GM12891 (cell line): ENCODE data around the gene RUSC1. TPM values are rescaled to one million over a fixed set of nuclear protein-coding genes. Genes with fewer than 3 reads are reported as not detected.
A peak's percentile ranks its signal among the peaks of the same experiment; 100 is the strongest.

Experiments
- DNase-seq: peaks from one replicate; pipeline ENCODE4 v3.0.0; 2011; ENCODE audit warnings: low spot score; ENCODE audit not compliant: insufficient read length
- FAIRE-seq: peaks from 2 replicates; lab custom pipeline; 2011; peaks lifted over from hg19 to GRCh38; lab: Jason Lieb, UNC
- PAX5 ChIP-seq: IDR thresholded peaks from 2 replicates; pipeline ENCODE4 v1.6.1; 2011; ENCODE audit warnings: low read length, moderate library complexity, mild to moderate bottlenecking; ENCODE audit not compliant: insufficient read depth, severe bottlenecking
- POLR2A ChIP-seq: IDR thresholded peaks from 2 replicates; pipeline ENCODE4 v1.6.1; 2011; ENCODE audit warnings: low read depth, low read length, control low read depth
- POLR2AphosphoS5 ChIP-seq: IDR thresholded peaks from 2 replicates; pipeline ENCODE4 v1.6.1; 2011; ENCODE audit warnings: low read depth, low read length, control low read depth
- POU2F2 ChIP-seq: IDR thresholded peaks from 2 replicates; pipeline ENCODE4 v1.6.1; 2011; ENCODE audit warnings: low read depth, mild to moderate bottlenecking, control low read depth, low read length, moderate library complexity
- SPI1 ChIP-seq: IDR thresholded peaks from 2 replicates; pipeline ENCODE4 v1.6.1; 2011; ENCODE audit warnings: low read depth, low read length, control low read depth
- TAF1 ChIP-seq: IDR thresholded peaks from 2 replicates; pipeline ENCODE4 v1.6.1; 2011; ENCODE audit warnings: low read depth, low read length, control low read depth
- polyA plus RNA-seq: library from polyadenylated mRNA; unstranded; fragments of >200 nt; gene quantifications from one replicate; pipeline ENCODE4 v1.2.1, GENCODE V29; 2012; ENCODE audit warnings: low read depth, missing spikeins, inconsistent platforms; ENCODE audit not compliant: missing spikeins

RUSC1 gene, protein sequence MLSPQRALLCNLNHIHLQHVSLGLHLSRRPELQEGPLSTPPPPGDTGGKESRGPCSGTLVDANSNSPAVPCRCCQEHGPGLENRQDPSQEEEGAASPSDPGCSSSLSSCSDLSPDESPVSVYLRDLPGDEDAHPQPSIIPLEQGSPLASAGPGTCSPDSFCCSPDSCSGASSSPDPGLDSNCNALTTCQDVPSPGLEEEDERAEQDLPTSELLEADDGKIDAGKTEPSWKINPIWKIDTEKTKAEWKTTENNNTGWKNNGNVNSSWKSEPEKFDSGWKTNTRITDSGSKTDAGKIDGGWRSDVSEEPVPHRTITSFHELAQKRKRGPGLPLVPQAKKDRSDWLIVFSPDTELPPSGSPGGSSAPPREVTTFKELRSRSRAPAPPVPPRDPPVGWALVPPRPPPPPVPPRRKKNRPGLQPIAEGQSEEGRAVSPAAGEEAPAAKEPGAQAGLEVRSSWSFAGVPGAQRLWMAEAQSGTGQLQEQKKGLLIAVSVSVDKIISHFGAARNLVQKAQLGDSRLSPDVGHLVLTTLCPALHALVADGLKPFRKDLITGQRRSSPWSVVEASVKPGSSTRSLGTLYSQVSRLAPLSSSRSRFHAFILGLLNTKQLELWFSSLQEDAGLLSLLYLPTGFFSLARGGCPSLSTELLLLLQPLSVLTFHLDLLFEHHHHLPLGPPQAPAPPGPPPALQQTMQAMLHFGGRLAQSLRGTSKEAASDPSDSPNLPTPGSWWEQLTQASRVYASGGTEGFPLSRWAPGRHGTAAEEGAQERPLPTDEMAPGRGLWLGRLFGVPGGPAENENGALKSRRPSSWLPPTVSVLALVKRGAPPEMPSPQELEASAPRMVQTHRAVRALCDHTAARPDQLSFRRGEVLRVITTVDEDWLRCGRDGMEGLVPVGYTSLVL
- polyA plus RNA-seq, result 8.1 TPM

DNA sequence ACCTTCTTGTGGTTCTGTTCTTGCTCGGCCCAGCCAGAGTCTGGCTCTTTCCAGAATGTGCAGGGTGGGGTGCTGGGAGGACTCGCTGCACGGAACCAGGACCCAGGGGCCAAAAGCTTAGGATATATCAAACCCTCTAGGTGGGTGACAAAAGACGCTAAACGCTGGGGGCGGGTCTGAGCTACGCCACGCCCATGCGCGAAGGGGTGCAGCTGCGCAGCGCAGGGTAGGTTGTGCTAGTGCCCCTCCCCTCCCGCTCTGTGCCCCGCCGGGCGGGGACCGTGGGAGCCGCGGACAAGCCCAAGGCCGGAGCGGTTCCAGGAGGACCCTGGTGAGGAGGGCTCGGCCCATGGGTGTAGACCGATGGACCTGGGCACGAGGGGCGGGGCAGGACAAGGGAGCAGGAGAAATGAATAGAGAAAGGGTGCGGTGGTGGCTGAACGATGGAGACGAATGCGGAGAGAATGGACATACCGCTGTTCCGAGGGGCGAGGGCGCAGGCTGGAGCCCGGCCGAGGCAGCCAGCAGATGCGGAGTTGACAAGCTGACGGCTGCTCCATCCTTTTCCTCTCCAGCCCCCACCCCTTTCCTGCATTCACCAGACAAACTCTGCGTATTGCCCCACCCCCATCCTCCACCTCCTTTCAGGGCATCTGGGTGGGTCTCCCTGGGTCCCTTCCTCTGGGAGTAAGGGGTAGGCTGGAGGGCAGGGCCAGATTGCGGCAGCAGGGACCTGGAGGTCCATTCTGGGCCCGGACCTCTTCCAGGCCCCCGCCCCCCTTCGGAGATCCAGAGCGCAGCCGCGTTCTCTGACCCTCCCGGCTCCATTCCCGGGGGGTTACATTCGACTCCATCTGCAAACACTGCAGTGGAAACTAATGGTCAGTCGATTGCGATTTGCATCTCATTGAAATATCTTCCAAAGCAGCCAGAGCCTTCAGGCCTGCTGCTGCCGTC lies at the start of gene RUSC1:
Gene RUSC1, plus strand, starts transcription at position 234 of the 957 bp plus-strand sequence. CDS start 880 bp downstream, outside the sequence.
- FAIRE-seq, result peak; percentile 89
- TF ChIP-seq POLR2A, result 0 out of 2 replicates have a peak, but pooled peaks have one; percentile 33
- TF ChIP-seq TAF1, result no peak
- peak; percentile 79 for DNase-seq

DNA sequence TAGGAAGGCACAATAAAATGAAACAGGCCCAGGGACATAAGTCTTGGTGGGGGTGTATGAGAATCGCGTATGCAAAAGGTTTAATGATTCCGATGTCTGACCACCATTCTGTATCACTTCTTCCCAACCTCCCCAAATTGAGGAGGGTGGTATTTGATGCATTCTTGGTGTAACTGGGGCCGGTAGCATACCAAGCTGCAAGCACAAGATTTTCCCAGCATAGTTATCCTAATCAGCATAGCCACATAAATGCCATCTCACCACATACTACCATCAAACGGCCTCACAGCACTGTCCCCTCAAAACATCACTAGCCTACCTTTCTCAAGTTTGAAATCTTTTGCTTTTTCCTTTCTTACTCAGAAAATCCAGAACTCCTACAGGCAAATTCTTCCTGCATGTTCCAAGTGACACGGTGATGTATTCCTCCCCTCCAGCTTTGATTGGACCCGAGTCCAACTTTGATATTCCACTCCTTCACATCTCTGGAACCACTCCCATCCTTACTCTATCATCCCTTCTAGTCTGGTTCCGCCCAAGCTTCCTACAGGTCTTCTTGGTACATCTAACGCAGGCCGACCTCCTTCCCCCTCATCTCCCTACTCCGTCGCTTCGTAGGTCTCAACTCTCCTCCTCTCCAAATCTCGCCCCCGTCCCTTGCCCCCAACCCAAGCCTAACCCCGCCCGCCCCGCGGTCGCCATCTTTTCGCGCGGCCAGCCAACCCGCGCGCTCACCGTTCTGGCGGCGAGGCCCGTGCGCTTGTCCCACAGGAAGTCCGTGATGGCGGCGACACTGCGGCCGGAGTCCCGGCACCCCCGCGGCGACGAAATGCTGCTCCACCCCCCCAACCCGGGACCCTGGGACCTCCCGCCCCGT lies 48.0 kb upstream of the RUSC1 start:
- FAIRE-seq (no peak), DNase-seq (no peak)
- no peak for TF ChIP-seq PAX5
- TF ChIP-seq SPI1, result no peak
- TF ChIP-seq TAF1, result peak; percentile 17; the same call in 1 of the 2 replicates
- no peak for TF ChIP-seq POU2F2
- TF ChIP-seq POLR2A, result no peak

DNA sequence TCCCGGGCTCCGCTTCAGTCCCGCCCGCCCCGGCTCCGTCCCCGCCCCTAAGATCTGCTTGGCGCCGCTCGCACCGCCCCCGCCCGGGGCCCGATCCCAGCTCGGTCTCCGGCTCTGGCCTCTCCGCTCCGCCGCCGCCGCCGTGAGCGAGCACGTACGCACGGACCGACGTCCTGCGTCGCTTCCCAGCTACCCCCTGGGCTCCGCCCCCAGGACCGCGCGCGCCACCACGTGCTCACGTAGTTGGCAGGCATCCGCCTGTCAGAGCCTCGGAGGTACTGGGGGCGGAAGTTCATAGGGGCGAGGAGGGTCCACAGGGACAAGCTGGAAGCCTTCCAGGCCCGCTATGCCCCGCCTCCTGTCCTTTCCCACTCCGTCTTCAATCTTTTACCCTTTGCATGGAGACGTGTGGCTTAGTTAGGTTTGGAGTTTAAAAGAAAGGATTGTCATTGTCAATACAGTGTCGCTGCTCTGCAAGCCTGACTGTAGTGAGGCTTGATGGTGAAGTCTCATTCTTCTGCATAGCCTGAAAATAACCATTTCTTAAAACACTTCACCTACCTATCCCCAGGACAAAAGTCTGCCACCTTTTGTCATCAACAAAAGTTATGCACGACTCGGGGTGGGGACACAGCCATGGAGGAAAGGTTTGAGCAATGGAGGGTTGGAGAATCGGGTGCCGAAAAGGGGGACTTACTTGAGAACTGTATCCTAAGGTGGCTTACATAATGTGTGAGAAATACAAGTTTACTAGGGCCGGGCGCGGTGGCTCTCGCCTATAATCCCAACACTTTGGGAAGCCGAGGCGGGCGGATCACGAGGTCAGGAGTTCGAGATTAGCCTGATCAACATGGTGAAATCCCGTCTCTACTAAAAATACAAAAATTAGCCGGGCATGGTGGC lies 47.1 kb upstream of the RUSC1 start, which contains the start of gene CLK2:
Gene CLK2, minus strand, starts transcription at position 162 of the 903 bp plus-strand sequence. CDS start 2,527 bp downstream, outside the sequence.
- DNase-seq, result peak; percentile 97
- peak; percentile 96 for FAIRE-seq
- TF ChIP-seq TAF1 (peak; percentile 19; the same call in 1 of the 2 replicates), POU2F2 (no peak), PAX5 (peak; percentile 20), POLR2AphosphoS5 (peak; percentile 83), SPI1 (peak; percentile 53; the same call in 1 of the 2 replicates), POLR2A (peak; percentile 79)

DNA sequence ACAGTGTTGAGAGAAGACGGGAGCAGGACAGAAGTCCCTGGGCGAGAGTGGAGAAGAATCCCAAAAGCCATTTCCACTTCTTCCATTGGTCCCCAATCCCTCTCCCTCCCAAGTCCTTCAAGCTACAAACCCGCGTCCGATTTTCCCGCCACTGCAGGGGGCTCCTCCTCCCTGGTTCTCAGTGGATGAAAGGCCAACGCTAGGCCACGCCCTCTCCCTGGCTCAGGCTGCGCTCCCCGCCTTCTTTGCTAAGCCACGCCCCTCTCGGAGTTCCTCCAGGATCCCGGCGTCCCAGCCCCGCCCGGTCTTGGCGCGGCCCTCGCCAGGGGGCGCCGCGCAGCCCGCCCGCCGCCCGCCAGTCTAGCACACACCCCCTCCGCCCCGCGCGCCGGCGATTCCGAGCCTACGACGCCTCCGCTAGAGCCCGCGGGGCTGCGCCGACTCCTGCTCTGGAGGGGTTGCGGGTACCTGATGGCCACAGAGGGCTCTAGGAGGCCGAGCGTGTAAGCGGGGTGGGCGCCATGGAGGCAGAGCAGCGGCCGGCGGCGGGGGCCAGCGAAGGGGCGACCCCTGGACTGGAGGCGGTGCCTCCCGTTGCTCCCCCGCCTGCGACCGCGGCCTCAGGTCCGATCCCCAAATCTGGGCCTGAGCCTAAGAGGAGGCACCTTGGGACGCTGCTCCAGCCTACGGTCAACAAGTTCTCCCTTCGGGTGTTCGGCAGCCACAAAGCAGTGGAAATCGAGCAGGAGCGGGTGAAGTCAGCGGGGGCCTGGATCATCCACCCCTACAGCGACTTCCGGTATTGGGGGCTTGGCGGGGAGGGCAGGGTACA lies 43.4 kb upstream of the RUSC1 start, which contains the start of gene HCN3:
Gene HCN3, plus strand, starts transcription at position 394 of the 832 bp plus-strand sequence. Its CDS starts 128 bp downstream, at position 522.
- FAIRE-seq, result peak; percentile 82
- no peak for TF ChIP-seq TAF1
- TF ChIP-seq POU2F2, result no peak
- TF ChIP-seq SPI1, result no peak
- TF ChIP-seq POLR2AphosphoS5, result no peak

DNA sequence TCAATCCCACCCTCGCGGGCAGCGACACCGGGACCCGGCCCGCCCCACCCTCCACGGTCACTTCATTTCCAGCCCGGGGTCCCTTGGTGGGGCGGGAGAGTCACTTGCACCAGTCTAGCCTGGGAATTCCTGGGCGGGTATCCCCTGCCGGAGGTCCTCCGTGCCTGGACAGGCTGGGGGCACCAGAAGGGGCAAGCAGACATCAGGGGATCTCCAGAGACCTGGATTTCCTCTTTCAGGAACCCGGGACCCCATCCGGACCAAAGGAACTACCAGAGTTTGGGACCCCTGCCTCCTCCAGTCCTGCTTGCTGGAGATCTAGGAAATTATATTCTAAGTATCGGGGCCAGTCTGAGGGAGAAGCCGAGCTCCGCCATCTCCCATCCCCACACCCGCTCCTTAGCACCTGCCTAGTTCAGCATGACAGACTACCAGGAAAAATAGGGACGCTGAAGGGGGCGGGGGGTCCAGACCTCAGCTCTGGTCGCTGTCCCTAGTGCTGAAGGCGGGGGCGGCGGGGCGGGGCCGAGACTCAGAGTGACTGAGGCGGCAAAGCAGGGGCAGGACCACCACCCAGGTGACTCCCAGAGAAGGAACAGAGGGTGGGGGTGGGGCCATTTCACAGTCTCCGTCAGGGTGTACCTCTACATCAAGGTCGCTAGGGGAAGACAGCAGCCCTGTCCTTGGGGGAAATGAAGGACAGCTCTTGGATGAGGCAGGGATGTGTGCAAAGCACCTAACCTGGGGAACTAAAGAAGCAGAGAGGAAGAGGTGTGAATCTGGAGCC lies 42.6 kb upstream of the RUSC1 start:
- peak; percentile 31 for FAIRE-seq
- no peak for DNase-seq
- TF ChIP-seq TAF1 (no peak), PAX5 (no peak), POU2F2 (no peak), POLR2AphosphoS5 (no peak)

More for the DNA sequence above, 43.4 kb upstream of the RUSC1 start, which contains the start of gene HCN3:
- peak; percentile 94 for DNase-seq

DNA sequence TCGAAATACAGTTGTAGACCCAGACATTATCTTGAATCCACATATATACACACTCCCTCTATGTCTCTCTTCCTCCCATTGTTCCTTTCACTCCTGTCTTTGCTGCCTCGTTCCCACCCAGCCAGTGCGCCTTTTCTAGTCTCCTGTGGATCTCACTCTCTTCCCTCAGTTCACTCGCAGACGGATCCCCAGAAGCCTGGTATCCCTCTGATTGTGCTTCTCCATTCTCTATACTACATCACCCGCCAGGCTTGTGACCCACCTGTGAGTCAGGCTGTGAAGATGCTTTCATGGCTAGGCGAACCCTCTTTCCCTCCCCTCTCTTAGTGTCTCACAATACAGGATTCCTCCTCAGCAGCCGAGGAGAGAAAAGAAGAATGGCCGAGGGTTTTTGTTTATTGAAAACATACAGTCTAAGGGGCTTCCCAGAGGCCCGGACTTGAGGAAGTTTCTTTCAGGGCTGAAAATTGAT lies 42.0 kb upstream of the RUSC1 start:
- TF ChIP-seq POLR2A, result no peak
- FAIRE-seq (no peak), DNase-seq (no peak)

DNA sequence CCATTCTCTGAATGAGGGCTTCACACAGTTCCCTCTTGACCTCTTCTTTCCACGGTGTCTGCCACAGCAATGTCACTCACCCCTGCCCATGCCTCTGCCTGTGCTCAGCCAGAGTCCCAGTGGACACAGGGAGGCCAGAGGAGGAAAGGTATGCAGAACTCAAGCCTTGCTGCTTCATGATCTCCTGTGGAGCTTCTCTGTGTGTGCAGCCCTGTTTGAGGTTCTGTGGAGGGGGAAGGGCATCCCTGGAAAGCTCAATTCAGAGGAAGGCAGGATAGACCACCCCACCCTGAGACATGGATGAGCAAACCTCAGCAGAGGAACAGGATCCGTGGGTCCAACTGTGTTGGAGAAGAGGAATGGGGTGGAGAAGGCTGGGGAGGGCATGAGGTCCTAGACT lies 41.4 kb upstream of the RUSC1 start:
- DNase-seq (no peak), FAIRE-seq (no peak)
- TF ChIP-seq POLR2A, result no peak
- no peak for TF ChIP-seq POU2F2
- no peak for TF ChIP-seq SPI1
- no peak for TF ChIP-seq TAF1
- no peak for TF ChIP-seq PAX5
- TF ChIP-seq POLR2AphosphoS5, result no peak
